Fibroblast of lung (primary cell): ENCODE measurements around the gene MAP6. TPM values are rescaled to one million over a fixed set of nuclear protein-coding genes. Genes with fewer than 3 reads are reported as not detected.

Source experiments
- DNase-seq, 2 donors: peaks; one replicate each; pipeline versions ENCODE4 v3.0.0 to v3.0.0-alpha.2; 2010; ENCODE audit warnings: low read depth in 2 of 2
- H2AFZ ChIP-seq: 2 replicates; pipeline ENCODE4 v1.5.1; 2012; ENCODE audit warnings: low read length, control low read depth, inconsistent platforms
- H3K27ac ChIP-seq: 2 replicates; pipeline ENCODE4 v1.5.1; 2011; ENCODE audit warnings: low read length, control low read depth; ENCODE audit not compliant: insufficient read depth
- H3K27me3 ChIP-seq: 2 replicates; pipeline ENCODE4 v1.5.1; 2011; ENCODE audit warnings: mild to moderate bottlenecking, low read length; ENCODE audit not compliant: control insufficient read depth, insufficient read depth
- H3K36me3 ChIP-seq: 2 replicates; pipeline ENCODE4 v1.5.1; 2011; ENCODE audit warnings: low read length; ENCODE audit not compliant: control insufficient read depth, insufficient read depth
- H3K4me1 ChIP-seq: 2 replicates; pipeline ENCODE4 v1.5.1; 2011; ENCODE audit warnings: low read length; ENCODE audit not compliant: control insufficient read depth, insufficient read depth; ENCODE audit errors: extremely low read depth
- H3K4me2 ChIP-seq: 2 replicates; pipeline ENCODE4 v1.5.1; 2011; ENCODE audit warnings: low read length, control low read depth; ENCODE audit not compliant: insufficient read depth; ENCODE audit errors: extremely low read depth
- H3K4me3 ChIP-seq, 4 experiments: fragments of 200-600 bp in 1 of 4; sonication (generic) in 1 of 4; replicated peaks in 1 of 4; 2 replicates each; pipeline ENCODE4 v1.5.1; 2011 to 2016; ENCODE audit warnings: low read length in 4 of 4, low read depth in 3 of 4, mild to moderate bottlenecking in 3 of 4, control low read depth in 2 of 4, inconsistent platforms in 1 of 4, mixed read lengths in 1 of 4; ENCODE audit not compliant: insufficient read depth in 1 of 4; ENCODE audit errors: control extremely low read depth in 1 of 4
- H3K79me2 ChIP-seq: 2 replicates; pipeline ENCODE4 v1.5.1; 2012; ENCODE audit warnings: mild to moderate bottlenecking, low read length, inconsistent platforms; ENCODE audit not compliant: control insufficient read depth, insufficient read depth
- H3K9ac ChIP-seq: 2 replicates; pipeline ENCODE4 v1.5.1; 2011; ENCODE audit warnings: mild to moderate bottlenecking, low read length, control low read depth; ENCODE audit not compliant: insufficient read depth
- H3K9me3 ChIP-seq: 2 replicates; pipeline ENCODE4 v1.5.1; 2012; ENCODE audit warnings: low read depth, low read length; ENCODE audit not compliant: control insufficient read depth, insufficient read depth
- H4K20me1 ChIP-seq: 2 replicates; pipeline ENCODE4 v1.5.1; 2011; ENCODE audit warnings: low read length; ENCODE audit not compliant: control insufficient read depth, insufficient read depth; ENCODE audit errors: extremely low read depth
- CTCF ChIP-seq, 2 donors: IDR thresholded peaks in 1 of 2; conservative IDR thresholded peaks in 1 of 2; 1 replicate in 1 of 2; 2 replicates in 1 of 2; pipeline ENCODE4 v1.5.1; 2011 to 2012; ENCODE audit warnings: low read length in 2 of 2, control low read depth in 1 of 2, inconsistent platforms in 1 of 2, low read depth in 1 of 2, mild to moderate bottlenecking in 1 of 2
- EZH2 ChIP-seq: IDR thresholded peaks from 2 replicates; pipeline ENCODE4 v1.5.1; 2012; ENCODE audit warnings: low read length, control low read depth, mild to moderate bottlenecking; ENCODE audit errors: missing control alignments
- polyA plus RNA-seq, 2 donors: library from polyadenylated mRNA; depleted of rRNA in 1 of 2; stranded (reverse) in 1 of 2; unstranded in 1 of 2; fragments of >200 nt; gene quantifications; 2 replicates each; pipeline ENCODE4 v1.2.1, GENCODE V29; 2011 to 2012; ENCODE audit warnings: missing spikeins in 1 of 2
- total RNA-seq: library from RNA; depleted of rRNA; stranded (reverse); fragments of >200 nt; gene quantifications from 2 replicates; pipeline ENCODE4 v1.2.1, GENCODE V29; 2014

MAP6 gene
- total and polyA plus RNA-seq, 2 donors (not counting 1 experiment from before 2014, with no cell fraction given), result 0.17 to 1.0 TPM

- Histone ChIP-seq H2AFZ (no peak overlapping the region), H3K9ac (no peak overlapping the region), H3K4me3 (no peak overlapping the region), H4K20me1 (no peaks in the 10 kb centered on the region), H3K79me2 (no peaks in the 10 kb centered on the region), H3K4me2 (no peak overlapping the region), H3K4me1 (no peaks in the 10 kb centered on the region), H3K9me3 (no peaks in the 10 kb centered on the region), H3K27me3 (no peaks in the 10 kb centered on the region), H3K27ac (no peak overlapping the region), H3K36me3 (no peaks in the 10 kb centered on the region)
- peak in 1 of 2 donors; percentile 33 for DNase-seq
- TF ChIP-seq CTCF (conservative IDR thresholded peaks at IDR 0.05 in 1 of 2, IDR thresholded peaks at IDR 0.05 in 1 of 2; ENCODE audit: low read depth in 1 of 2, low read length in 2 of 2), result no peak
Observed at GRCh38 chr11:75656044-75656727, 12.7 kb downstream of the MAP6 start.

GRCh38 chr11:75655605-75656004, 13.2 kb downstream of the MAP6 start:
- Histone ChIP-seq H3K4me2 (no peak overlapping the region), H3K4me3 (no peak overlapping the region), H3K36me3 (no peaks in the 10 kb centered on the region), H3K79me2 (no peaks in the 10 kb centered on the region), H2AFZ (no peak overlapping the region), H3K9me3 (no peaks in the 10 kb centered on the region), H3K27ac (no peak overlapping the region), H3K4me1 (no peaks in the 10 kb centered on the region), H3K9ac (no peak overlapping the region), H4K20me1 (no peaks in the 10 kb centered on the region), H3K27me3 (no peaks in the 10 kb centered on the region)
- DNase-seq, result peak in 1 of 2 donors; percentile 81
- no peak for TF ChIP-seq EZH2
- TF ChIP-seq CTCF (conservative IDR thresholded peaks at IDR 0.05 in 1 of 2, IDR thresholded peaks at IDR 0.05 in 1 of 2; ENCODE audit: low read depth in 1 of 2, low read length in 2 of 2), result no peak

GRCh38 chr11:75654314-75654713, 14.5 kb downstream of the MAP6 start:
- TF ChIP-seq CTCF (conservative IDR thresholded peaks at IDR 0.05 in 1 of 2, IDR thresholded peaks at IDR 0.05 in 1 of 2; ENCODE audit: low read depth in 1 of 2, low read length in 2 of 2) (no peak), EZH2 (no peak)
- Histone ChIP-seq H3K4me3 (no peak overlapping the region), H3K4me1 (no peaks in the 10 kb centered on the region), H3K79me2 (no peaks in the 10 kb centered on the region), H3K27me3 (no peaks in the 10 kb centered on the region), H3K9me3 (no peaks in the 10 kb centered on the region), H3K4me2 (no peak overlapping the region), H3K36me3 (no peaks in the 10 kb centered on the region), H3K27ac (no peak overlapping the region), H3K9ac (no peak overlapping the region), H2AFZ (no peak overlapping the region), H4K20me1 (no peaks in the 10 kb centered on the region)
- peak in 1 of 2 donors; percentile 90 for DNase-seq
